WI38 (cell line): ENCODE results near the gene GLS.

Experiments used
- H3K4me3 ChIP-seq: 2 replicates; pipeline ENCODE4 v1.5.1; 2011; ENCODE audit warnings: low read depth, mild to moderate bottlenecking, control low read depth, low read length
- CTCF ChIP-seq: IDR thresholded peaks from 2 replicates; pipeline ENCODE4 v1.5.1; 2012; ENCODE audit warnings: low read depth, mild to moderate bottlenecking, control low read depth, low read length

The GLS gene

DNA sequence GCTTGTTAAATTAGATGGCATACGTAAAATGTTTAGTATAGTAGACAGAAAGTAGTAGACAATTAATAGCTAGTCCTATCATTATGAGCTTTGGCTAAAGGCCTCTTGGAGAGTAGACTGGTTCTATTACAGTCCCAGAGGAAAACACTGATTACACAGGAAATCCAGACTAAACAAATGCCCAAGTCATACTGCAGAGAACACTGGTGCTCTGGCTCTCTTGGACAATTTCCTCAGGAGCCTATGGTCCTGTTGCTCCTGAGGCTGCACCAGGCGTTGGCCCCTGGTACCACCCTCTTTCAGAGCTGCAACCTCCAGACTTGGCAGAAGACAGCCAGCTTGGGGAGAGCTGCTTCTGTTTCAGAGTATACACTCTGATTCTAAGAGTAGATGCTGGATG, 91.6 kb downstream of the GLS start:
- no peak for TF ChIP-seq CTCF
- no peak overlapping the region for H3K4me3 ChIP-seq

- H3K4me3 ChIP-seq = no peak overlapping the region
- no peak for TF ChIP-seq CTCF
These were observed 92.2 kb downstream of the GLS start for GRCh38 chr2:190972846-190973245.

GRCh38 chr2:190973262-190973661, 92.6 kb downstream of the GLS start:
- no peak for TF ChIP-seq CTCF
- no peak overlapping the region for H3K4me3 ChIP-seq

DNA sequence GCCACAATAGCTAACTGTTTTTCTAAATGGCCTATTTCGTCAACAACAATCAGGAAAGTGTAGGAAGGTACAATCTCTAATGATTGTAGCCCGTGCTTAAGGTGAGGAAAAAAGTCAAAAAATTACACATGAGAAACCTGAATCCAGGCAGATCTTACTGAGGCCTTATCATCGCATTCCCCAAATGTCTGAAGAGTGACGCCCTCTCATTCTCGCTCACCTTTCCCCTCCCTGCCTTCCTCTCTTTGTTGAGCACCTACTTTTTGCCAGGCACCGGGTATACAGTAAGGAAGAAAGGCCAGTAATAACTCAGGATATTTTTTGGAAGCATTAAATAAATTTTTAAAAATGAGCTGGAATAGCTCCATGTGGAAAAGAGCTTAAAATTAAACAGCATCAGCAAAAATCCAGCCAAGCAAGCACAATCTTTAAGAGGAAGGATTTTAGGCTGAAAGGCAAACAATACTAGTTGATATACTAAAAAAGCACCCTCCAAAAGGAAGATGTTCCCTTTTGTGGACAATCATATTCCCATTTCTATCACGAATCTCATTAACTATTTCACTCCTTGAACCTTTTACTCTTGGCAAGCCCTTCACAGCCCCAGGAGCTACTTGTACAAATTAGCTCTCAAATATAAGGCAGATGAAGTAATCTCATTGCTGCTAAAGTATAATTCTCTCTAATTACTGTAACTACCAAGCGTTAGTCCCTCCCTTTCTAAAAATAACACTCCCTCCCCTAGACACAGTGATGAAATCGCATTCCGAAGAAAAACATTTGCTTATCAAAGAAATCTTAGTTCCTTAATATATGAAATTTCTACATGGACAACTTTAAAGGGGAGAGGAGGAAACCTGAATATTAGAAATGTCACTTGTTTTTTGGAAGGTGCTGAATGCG, 93.4 kb downstream of the GLS start:
- no peak overlapping the region for H3K4me3 ChIP-seq
- no peak for TF ChIP-seq CTCF

- TF ChIP-seq CTCF = no peak
- H3K4me3 ChIP-seq = no peak overlapping the region
These were observed 94.2 kb downstream of the GLS start for GRCh38 chr2:190974629-190975361.

GRCh38 chr2:190976521-190976920, 95.9 kb downstream of the GLS start:
- H3K4me3 ChIP-seq = no peak overlapping the region
- no peak for TF ChIP-seq CTCF

DNA sequence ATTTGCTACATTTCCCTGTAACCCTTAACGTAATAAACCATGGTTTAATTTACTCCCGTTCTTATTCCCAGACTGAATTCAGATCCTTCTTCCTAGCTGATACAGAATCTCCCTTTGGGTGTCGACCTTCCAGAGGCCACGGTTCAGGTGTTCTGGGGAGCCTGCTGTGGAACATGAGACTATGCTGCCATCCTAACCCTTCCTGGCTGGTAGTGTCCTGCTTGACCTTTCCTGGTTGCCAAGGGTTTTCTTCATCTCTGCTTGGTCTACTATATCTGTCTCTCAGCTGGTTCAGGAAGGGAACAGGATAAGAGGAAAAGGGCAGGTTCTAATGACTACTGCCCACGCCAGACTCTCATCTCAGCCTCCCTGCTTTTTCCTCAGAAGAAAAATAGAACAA, 96.9 kb downstream of the GLS start:
- TF ChIP-seq CTCF = no peak
- no peak overlapping the region for H3K4me3 ChIP-seq
